GM12878 (cell line): ENCODE data around the gene OPA1.
A peak's percentile ranks its signal among the peaks of the same experiment; 100 is the strongest.

ENCODE experiments used
- BHLHE40 ChIP-seq, 2 experiments: fragments of 450-650 bp in 1 of 2; IDR thresholded peaks; 2 replicates each; pipeline ENCODE4 v1.6.1; 2011 to 2017; ENCODE audit warnings: low read depth in 2 of 2, borderline replicate concordance in 1 of 2, improper control_type of control experiment in 1 of 2, low read length in 1 of 2, mild to moderate bottlenecking in 1 of 2
- CTCF ChIP-seq, 3 experiments: IDR thresholded peaks in 2 of 3; conservative IDR thresholded peaks in 1 of 3; 2 replicates each; pipeline ENCODE4 v1.5.1; 2011; ENCODE audit warnings: low read depth in 3 of 3, low read length in 3 of 3, mild to moderate bottlenecking in 3 of 3, control low read depth in 2 of 3, moderate library complexity in 2 of 3, inconsistent platforms in 1 of 3, mixed read lengths in 1 of 3; ENCODE audit not compliant: control insufficient read depth in 2 of 3, insufficient read depth in 1 of 3; ENCODE audit errors: extremely low read depth in 1 of 3
- MYC ChIP-seq: IDR thresholded peaks from 2 replicates; pipeline ENCODE4 v1.6.1; 2011; ENCODE audit warnings: mild to moderate bottlenecking, low read length, moderate library complexity, inconsistent platforms; ENCODE audit not compliant: insufficient read depth, insufficient replicate concordance, insufficient read length, severe bottlenecking
- RBBP5 ChIP-seq: fragments of 200-600 bp; sonication (generic); conservative IDR thresholded peaks from 2 replicates; pipeline ENCODE4 v1.6.1; 2016
- TCF12 ChIP-seq: IDR thresholded peaks from 2 replicates; pipeline ENCODE4 v1.6.1; 2011; ENCODE audit warnings: low read depth, mild to moderate bottlenecking, low read length
- USF1 ChIP-seq: IDR thresholded peaks from 2 replicates; pipeline ENCODE4 v1.6.1; 2011; ENCODE audit warnings: borderline replicate concordance, low read depth, mild to moderate bottlenecking, moderate library complexity, mixed read lengths, low read length; ENCODE audit not compliant: insufficient read depth; ENCODE audit errors: extremely low read length
- ZBED1 ChIP-seq: IDR thresholded peaks from 2 replicates; pipeline ENCODE4 v1.6.1; 2016; ENCODE audit warnings: borderline replicate concordance

- TF ChIP-seq CTCF (IDR thresholded peaks at IDR 0.05 in 2 of 3, conservative IDR thresholded peaks at IDR 0.05 in 1 of 3; ENCODE audit: control insufficient read depth in 2 of 3, extremely low read depth in 1 of 3, insufficient read depth in 1 of 3, low read depth in 3 of 3, low read length in 3 of 3) = peak; percentile 64 to 88 (median 79)
- no peak for TF ChIP-seq RBBP5
- no peak for TF ChIP-seq TCF12
- TF ChIP-seq MYC = no peak
- TF ChIP-seq ZBED1 = no peak
- no peak for TF ChIP-seq BHLHE40 (IDR thresholded peaks at IDR 0.05; ENCODE audit: borderline replicate concordance in 1 of 2, low read depth in 2 of 2, low read length in 1 of 2)
- TF ChIP-seq USF1 = no peak
These were observed 20.5 kb upstream of the OPA1 start for GRCh38 chr3:193572426-193572908.
